Ishikawa (cell line): Measurements from ENCODE around the gene SLC25A42.

Experiments
- CEBPB ChIP-seq: IDR thresholded peaks from 2 replicates; pipeline ENCODE4 v1.6.1; 2012
- CREB1 ChIP-seq: IDR thresholded peaks from 2 replicates; pipeline ENCODE4 v1.6.1; 2012; ENCODE audit warnings: low read depth
- EGR1 ChIP-seq: IDR thresholded peaks from 2 replicates; pipeline ENCODE4 v1.6.1; 2012
- EP300 ChIP-seq: IDR thresholded peaks from 2 replicates; pipeline ENCODE4 v1.6.1; 2012; ENCODE audit warnings: borderline replicate concordance
- FOXM1 ChIP-seq: IDR thresholded peaks from 2 replicates; pipeline ENCODE4 v1.6.1; 2012; ENCODE audit warnings: low read depth, borderline replicate concordance
- MAX ChIP-seq: IDR thresholded peaks from 2 replicates; pipeline ENCODE4 v1.6.1; 2012
- NFIC ChIP-seq: IDR thresholded peaks from 2 replicates; pipeline ENCODE4 v1.6.1; 2012
- RAD21 ChIP-seq: IDR thresholded peaks from 2 replicates; pipeline ENCODE4 v1.6.1; 2012; ENCODE audit warnings: low read depth
- REST ChIP-seq: IDR thresholded peaks from 2 replicates; pipeline ENCODE4 v1.6.1; 2012; ENCODE audit warnings: low read depth, mild to moderate bottlenecking
- TAF1 ChIP-seq: IDR thresholded peaks from 2 replicates; pipeline ENCODE4 v1.6.1; 2012; ENCODE audit warnings: low read depth, mild to moderate bottlenecking
- TCF12 ChIP-seq: IDR thresholded peaks from 2 replicates; pipeline ENCODE4 v1.6.1; 2012; ENCODE audit warnings: low read depth
- TEAD4 ChIP-seq: IDR thresholded peaks from 2 replicates; pipeline ENCODE4 v1.6.1; 2012
- USF1 ChIP-seq: IDR thresholded peaks from 2 replicates; pipeline ENCODE4 v1.6.1; 2012
- YY1 ChIP-seq: IDR thresholded peaks from 2 replicates; pipeline ENCODE4 v1.6.1; 2012; ENCODE audit warnings: low read depth
- ZBTB7A ChIP-seq: IDR thresholded peaks from 2 replicates; pipeline ENCODE4 v1.6.1; 2012; ENCODE audit warnings: low read depth

The SLC25A42 gene

GRCh38 chr19:19094513-19094912 lies 30.7 kb downstream of the SLC25A42 start:
- TF ChIP-seq USF1 (no peak), CREB1 (no peak), MAX (no peak), YY1 (no peak), TCF12 (no peak), REST (no peak), NFIC (no peak), EP300 (no peak), TAF1 (no peak), CEBPB (no peak), ZBTB7A (no peak), RAD21 (no peak)

- no peak for TF ChIP-seq ZBTB7A
- TF ChIP-seq TEAD4 = no peak
- TF ChIP-seq YY1 = no peak
- no peak for TF ChIP-seq MAX
- no peak for TF ChIP-seq TCF12
- no peak for TF ChIP-seq EGR1
- no peak for TF ChIP-seq TAF1
- TF ChIP-seq USF1 = no peak
- TF ChIP-seq FOXM1 = no peak
- TF ChIP-seq RAD21 = no peak
- no peak for TF ChIP-seq CREB1
- no peak for TF ChIP-seq NFIC
- TF ChIP-seq EP300 = no peak
- TF ChIP-seq CEBPB = no peak
- no peak for TF ChIP-seq REST
Observed at GRCh38 chr19:19095691-19096090, 31.9 kb downstream of the SLC25A42 start.

- TF ChIP-seq EGR1 = no peak
- TF ChIP-seq CREB1 = no peak
- no peak for TF ChIP-seq EP300
- no peak for TF ChIP-seq YY1
- no peak for TF ChIP-seq TEAD4
- TF ChIP-seq MAX = no peak
Observed at GRCh38 chr19:19096641-19097627, 33.1 kb downstream of the SLC25A42 start.

- TF ChIP-seq NFIC (no peak), TEAD4 (no peak), YY1 (no peak), CEBPB (no peak), USF1 (no peak), MAX (no peak), REST (no peak)
Observed at GRCh38 chr19:19098084-19098702, 34.4 kb downstream of the SLC25A42 start.
